Gastrocnemius medialis (tissue), 4 donors: Measurements from ENCODE around the gene ABR.

ENCODE experiments used
- CTCF ChIP-seq, 5 experiments: fragments of 450-650 bp in 3 of 5; fragments of 200-600 bp in 2 of 5; sonication (generic) in 2 of 5; IDR thresholded peaks in 4 of 5; conservative IDR thresholded peaks in 1 of 5; 1 replicate in 4 of 5; 2 replicates in 1 of 5; pipeline ENCODE4 v1.5.1; 2016 to 2019; ENCODE audit warnings: antibody characterized with exemption in 5 of 5, mild to moderate bottlenecking in 3 of 5, moderate library complexity in 3 of 5
- POLR2A ChIP-seq, 2 donors: fragments of 450-650 bp; IDR thresholded peaks; one replicate each; pipeline ENCODE4 v1.6.1; 2017; ENCODE audit warnings: antibody characterized with exemption in 2 of 2, mild to moderate bottlenecking in 2 of 2, moderate library complexity in 2 of 2

GRCh38 chr17:1038459-1039122 lies 141.2 kb downstream of the ABR start:
- no peak for TF ChIP-seq CTCF (IDR thresholded peaks at IDR 0.05 in 4 of 5, conservative IDR thresholded peaks at IDR 0.05 in 1 of 5)
- no peak for TF ChIP-seq POLR2A (IDR thresholded peaks at IDR 0.05)
